GM23338 (cell line): ENCODE measurements around the gene TIPIN. TPM values are rescaled to one million over a fixed set of nuclear protein-coding genes. Genes with fewer than 3 reads are reported as not detected.
A peak's percentile ranks its signal among the peaks of the same experiment; 100 is the strongest.

ENCODE experiments used
- ATAC-seq: fragments of 200-7000 bp; cut with Tn5 transposase; 3 replicates; pipeline ENCODE4 v1.9.1; 2020
- DNase-seq: peaks from one replicate; pipeline ENCODE4 v3.0.0-alpha.2; 2015; ENCODE audit warnings: low spot score
- H2AFZ ChIP-seq: fragments of 200-600 bp; sonication (generic); 2 replicates; pipeline ENCODE4 v1.8.0; 2016; ENCODE audit warnings: antibody characterized with exemption, mild to moderate bottlenecking, moderate library complexity
- H3F3A ChIP-seq: fragments of 200-600 bp; sonication (generic); replicated peaks from 2 replicates; pipeline ENCODE4 v1.8.0; 2017; ENCODE audit warnings: antibody characterized with exemption, mixed run types, low read depth
- H3K27ac ChIP-seq: fragments of 200-600 bp; sonication (generic); 2 replicates; pipeline ENCODE4 v1.6.1; 2016; ENCODE audit warnings: low read depth
- H3K27me3 ChIP-seq: fragments of 200-600 bp; sonication (generic); 2 replicates; pipeline ENCODE4 v1.8.0; 2016; ENCODE audit warnings: mild to moderate bottlenecking, mixed run types, moderate library complexity; ENCODE audit not compliant: insufficient read depth
- H3K36me3 ChIP-seq: fragments of 200-600 bp; sonication (generic); 2 replicates; pipeline ENCODE4 v1.8.0; 2016; ENCODE audit warnings: mild to moderate bottlenecking; ENCODE audit not compliant: insufficient read depth
- H3K4me1 ChIP-seq: fragments of 200-600 bp; sonication (generic); 2 replicates; pipeline ENCODE4 v1.8.0; 2016; ENCODE audit warnings: mild to moderate bottlenecking, moderate library complexity; ENCODE audit not compliant: insufficient read depth
- H3K4me2 ChIP-seq: fragments of 200-600 bp; sonication (generic); 2 replicates; pipeline ENCODE4 v1.7.1; 2017; ENCODE audit warnings: mixed run types
- H3K4me3 ChIP-seq: fragments of 200-600 bp; sonication (generic); 2 replicates; pipeline ENCODE4 v1.6.1; 2016; ENCODE audit warnings: mixed run types
- H3K79me2 ChIP-seq: fragments of 200-600 bp; sonication (generic); replicated peaks from 2 replicates; pipeline ENCODE4 v1.8.0; 2017; ENCODE audit warnings: mild to moderate bottlenecking; ENCODE audit not compliant: insufficient read depth
- H3K9me2 ChIP-seq: fragments of 200-600 bp; sonication (generic); 2 replicates; pipeline ENCODE4 v1.8.0; 2017; ENCODE audit not compliant: insufficient read depth
- H4K20me1 ChIP-seq: fragments of 200-600 bp; sonication (generic); replicated peaks from 2 replicates; pipeline ENCODE4 v1.8.0; 2017; ENCODE audit warnings: mild to moderate bottlenecking; ENCODE audit not compliant: insufficient read depth
- H3K27ac Mint-ChIP-seq: 2 replicates; pipeline ENCODE4 v1.8.0; 2020; ENCODE audit warnings: inconsistent platforms, mild to moderate bottlenecking, moderate library complexity, mixed read lengths
- H3K27me3 Mint-ChIP-seq: 3 replicates; pipeline ENCODE4 v1.8.0; 2022; ENCODE audit warnings: low read depth, mild to moderate bottlenecking, moderate library complexity, mixed read lengths, inconsistent platforms; ENCODE audit not compliant: insufficient read depth, poor library complexity
- H3K36me3 Mint-ChIP-seq: 3 replicates; pipeline ENCODE4 v1.8.0; 2021; ENCODE audit warnings: low read depth, mild to moderate bottlenecking, inconsistent platforms, moderate library complexity, mixed read lengths
- H3K4me1 Mint-ChIP-seq: 3 replicates; pipeline ENCODE4 v1.8.0; 2020; ENCODE audit warnings: mild to moderate bottlenecking, inconsistent platforms, mixed read lengths
- H3K4me3 Mint-ChIP-seq: 3 replicates; pipeline ENCODE4 v1.8.0; 2021; ENCODE audit warnings: moderate library complexity, mild to moderate bottlenecking, inconsistent platforms, mixed read lengths
- H3K9me3 Mint-ChIP-seq: 3 replicates; pipeline ENCODE4 v1.8.0; 2020; ENCODE audit warnings: moderate library complexity, mild to moderate bottlenecking, inconsistent platforms, mixed read lengths
- EZH2 ChIP-seq: fragments of 200-600 bp; sonication (generic); IDR thresholded peaks from one replicate; pipeline ENCODE4 v1.8.0; 2017; ENCODE audit warnings: antibody characterized with exemption, mild to moderate bottlenecking, low read depth; ENCODE audit not compliant: unreplicated experiment
- EZH2phosphoT487 ChIP-seq: fragments of 200-600 bp; sonication (generic); IDR thresholded peaks from one replicate; pipeline ENCODE4 v1.8.1; 2018; ENCODE audit warnings: antibody characterized with exemption; ENCODE audit not compliant: unreplicated experiment
- JUNB ChIP-seq: IDR thresholded peaks from one replicate; pipeline ENCODE4 v1.6.1; 2016; ENCODE audit warnings: antibody characterized with exemption; ENCODE audit not compliant: unreplicated experiment
- NANOG ChIP-seq: IDR thresholded peaks from 2 replicates; pipeline ENCODE4 v1.6.1; 2016; ENCODE audit warnings: antibody characterized with exemption, borderline replicate concordance
- POLR2AphosphoS5 ChIP-seq: IDR thresholded peaks from 2 replicates; pipeline ENCODE4 v1.6.1; 2016; ENCODE audit warnings: antibody characterized with exemption, low read depth
- STAT1 ChIP-seq: IDR thresholded peaks from one replicate; pipeline ENCODE4 v1.6.1; 2016; ENCODE audit warnings: antibody characterized with exemption; ENCODE audit not compliant: unreplicated experiment
- ZNF114 ChIP-seq: fragments of 250-450 bp; sonication (Bioruptor Pico); IDR thresholded peaks from 2 replicates; pipeline ENCODE4 v1.5.0; 2020; ENCODE audit warnings: mild to moderate bottlenecking, moderate library complexity
- ZNF331 ChIP-seq: fragments of 250-450 bp; sonication (Bioruptor Pico); IDR thresholded peaks from 2 replicates; pipeline ENCODE4 v1.5.0; 2020; ENCODE audit warnings: low read depth, mild to moderate bottlenecking, moderate library complexity
- polyA plus RNA-seq: library from polyadenylated mRNA; unstranded; fragments of >200 nt; fragmentation: Nextera tagmentation; extraction: Ambion mirVana; gene quantifications from 2 replicates; pipeline ENCODE4 v1.2.1, GENCODE V29; 2016
- total RNA-seq: library from RNA; depleted of rRNA; stranded (reverse); fragments of >200 nt; shearing (Covaris generic); gene quantifications from 2 replicates; pipeline ENCODE4 v1.2.3, GENCODE V29; 2014
- TF ChIP-seq, protein P1 (sequence below): fragments of 250-450 bp; sonication (Bioruptor Pico); IDR thresholded peaks from 2 replicates; pipeline ENCODE4 v1.5.0; 2020; ENCODE audit warnings: mild to moderate bottlenecking, moderate library complexity

The TIPIN gene
- total and polyA plus RNA-seq, 2 experiments from 2014 or later, result 25.3 to 39.1 TPM

DNA sequence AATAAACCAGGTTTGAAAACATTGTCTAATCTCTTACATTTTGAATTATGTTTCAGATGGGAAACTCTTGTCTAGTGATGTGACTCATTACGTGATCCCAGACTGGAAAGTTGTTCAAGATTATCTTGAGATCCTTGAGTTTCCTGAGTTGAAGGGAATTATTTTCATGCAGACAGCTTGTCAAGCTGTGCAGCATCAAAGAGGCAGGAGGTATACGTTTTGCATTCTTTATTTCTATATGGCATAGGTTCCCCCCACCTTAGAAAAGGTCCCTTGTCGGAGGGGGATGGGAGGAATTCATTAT lies 61.6 kb downstream of the TIPIN start (continued):
- TF ChIP-seq, protein P1, sequence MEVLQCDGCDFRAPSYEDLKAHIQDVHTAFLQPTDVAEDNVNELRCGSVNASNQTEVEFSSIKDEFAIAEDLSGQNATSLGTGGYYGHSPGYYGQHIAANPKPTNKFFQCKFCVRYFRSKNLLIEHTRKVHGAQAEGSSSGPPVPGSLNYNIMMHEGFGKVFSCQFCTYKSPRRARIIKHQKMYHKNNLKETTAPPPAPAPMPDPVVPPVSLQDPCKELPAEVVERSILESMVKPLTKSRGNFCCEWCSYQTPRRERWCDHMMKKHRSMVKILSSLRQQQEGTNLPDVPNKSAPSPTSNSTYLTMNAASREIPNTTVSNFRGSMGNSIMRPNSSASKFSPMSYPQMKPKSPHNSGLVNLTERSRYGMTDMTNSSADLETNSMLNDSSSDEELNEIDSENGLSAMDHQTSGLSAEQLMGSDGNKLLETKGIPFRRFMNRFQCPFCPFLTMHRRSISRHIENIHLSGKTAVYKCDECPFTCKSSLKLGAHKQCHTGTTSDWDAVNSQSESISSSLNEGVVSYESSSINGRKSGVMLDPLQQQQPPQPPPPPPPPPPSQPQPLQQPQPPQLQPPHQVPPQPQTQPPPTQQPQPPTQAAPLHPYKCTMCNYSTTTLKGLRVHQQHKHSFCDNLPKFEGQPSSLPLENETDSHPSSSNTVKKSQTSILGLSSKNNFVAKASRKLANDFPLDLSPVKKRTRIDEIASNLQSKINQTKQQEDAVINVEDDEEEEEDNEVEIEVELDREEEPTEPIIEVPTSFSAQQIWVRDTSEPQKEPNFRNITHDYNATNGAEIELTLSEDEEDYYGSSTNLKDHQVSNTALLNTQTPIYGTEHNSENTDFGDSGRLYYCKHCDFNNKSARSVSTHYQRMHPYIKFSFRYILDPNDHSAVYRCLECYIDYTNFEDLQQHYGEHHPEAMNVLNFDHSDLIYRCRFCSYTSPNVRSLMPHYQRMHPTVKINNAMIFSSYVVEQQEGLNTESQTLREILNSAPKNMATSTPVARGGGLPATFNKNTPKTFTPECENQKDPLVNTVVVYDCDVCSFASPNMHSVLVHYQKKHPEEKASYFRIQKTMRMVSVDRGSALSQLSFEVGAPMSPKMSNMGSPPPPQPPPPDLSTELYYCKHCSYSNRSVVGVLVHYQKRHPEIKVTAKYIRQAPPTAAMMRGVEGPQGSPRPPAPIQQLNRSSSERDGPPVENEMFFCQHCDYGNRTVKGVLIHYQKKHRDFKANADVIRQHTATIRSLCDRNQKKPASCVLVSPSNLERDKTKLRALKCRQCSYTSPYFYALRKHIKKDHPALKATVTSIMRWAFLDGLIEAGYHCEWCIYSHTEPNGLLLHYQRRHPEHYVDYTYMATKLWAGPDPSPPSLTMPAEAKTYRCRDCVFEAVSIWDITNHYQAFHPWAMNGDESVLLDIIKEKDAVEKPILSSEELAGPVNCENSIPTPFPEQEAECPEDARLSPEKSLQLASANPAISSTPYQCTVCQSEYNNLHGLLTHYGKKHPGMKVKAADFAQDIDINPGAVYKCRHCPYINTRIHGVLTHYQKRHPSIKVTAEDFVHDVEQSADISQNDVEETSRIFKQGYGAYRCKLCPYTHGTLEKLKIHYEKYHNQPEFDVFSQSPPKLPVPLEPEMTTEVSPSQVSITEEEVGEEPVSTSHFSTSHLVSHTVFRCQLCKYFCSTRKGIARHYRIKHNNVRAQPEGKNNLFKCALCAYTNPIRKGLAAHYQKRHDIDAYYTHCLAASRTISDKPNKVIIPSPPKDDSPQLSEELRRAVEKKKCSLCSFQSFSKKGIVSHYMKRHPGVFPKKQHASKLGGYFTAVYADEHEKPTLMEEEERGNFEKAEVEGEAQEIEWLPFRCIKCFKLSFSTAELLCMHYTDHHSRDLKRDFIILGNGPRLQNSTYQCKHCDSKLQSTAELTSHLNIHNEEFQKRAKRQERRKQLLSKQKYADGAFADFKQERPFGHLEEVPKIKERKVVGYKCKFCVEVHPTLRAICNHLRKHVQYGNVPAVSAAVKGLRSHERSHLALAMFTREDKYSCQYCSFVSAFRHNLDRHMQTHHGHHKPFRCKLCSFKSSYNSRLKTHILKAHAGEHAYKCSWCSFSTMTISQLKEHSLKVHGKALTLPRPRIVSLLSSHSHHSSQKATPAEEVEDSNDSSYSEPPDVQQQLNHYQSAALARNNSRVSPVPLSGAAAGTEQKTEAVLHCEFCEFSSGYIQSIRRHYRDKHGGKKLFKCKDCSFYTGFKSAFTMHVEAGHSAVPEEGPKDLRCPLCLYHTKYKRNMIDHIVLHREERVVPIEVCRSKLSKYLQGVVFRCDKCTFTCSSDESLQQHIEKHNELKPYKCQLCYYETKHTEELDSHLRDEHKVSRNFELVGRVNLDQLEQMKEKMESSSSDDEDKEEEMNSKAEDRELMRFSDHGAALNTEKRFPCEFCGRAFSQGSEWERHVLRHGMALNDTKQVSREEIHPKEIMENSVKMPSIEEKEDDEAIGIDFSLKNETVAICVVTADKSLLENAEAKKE, result no peak

DNA sequence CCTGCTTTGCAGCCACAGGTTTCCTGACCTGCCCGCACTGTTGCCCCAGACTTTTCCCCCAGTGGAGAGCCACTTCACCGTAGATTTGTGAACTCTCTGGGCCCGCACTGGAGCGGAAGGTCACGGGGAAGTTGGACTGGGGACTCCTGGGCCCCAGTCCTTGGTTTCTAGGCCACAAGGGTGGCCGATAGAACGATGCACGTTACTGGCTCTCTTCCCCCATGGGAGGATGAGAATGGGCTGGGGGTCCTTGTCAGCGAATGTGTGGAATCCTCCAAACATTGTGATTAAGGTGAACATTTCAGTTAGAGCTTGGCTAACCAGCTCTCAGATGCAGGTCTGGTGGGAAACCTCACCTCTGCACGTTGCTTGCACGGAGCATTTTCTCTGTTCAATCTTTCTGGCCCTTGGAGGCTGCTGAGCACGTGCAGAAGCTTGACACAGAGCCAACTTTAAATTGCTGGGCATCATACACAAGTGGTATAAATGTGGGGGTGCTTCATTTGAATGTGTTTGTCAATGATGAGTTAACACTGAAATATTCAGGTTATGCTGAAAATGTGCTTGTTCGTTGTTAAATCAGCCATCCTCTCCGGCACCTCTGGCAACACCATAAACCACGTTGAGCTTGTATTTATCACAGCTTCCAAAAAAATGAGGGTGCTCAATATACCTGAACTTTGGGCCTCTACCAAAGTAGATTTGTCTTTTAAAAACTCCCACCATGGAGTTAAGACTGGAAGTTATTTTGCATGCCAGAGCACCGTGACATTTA lies 62.1 kb downstream of the TIPIN start:
- Histone ChIP-seq H3K4me1 (peaks cover 30% of the 10 kb centered on the region), H3K9me2 (no peaks in the 10 kb centered on the region), H3K27me3 (no peaks in the 10 kb centered on the region), H2AFZ (peak overlapping the region; percentile 95), H3K27ac (peak overlapping the region; percentile 73), H3K4me3 (peak overlapping the region; percentile 80), H3K36me3 (no peaks in the 10 kb centered on the region), H3K79me2 (peaks cover 9% of the 10 kb centered on the region; the same call in 1 of the 2 replicates), H3F3A (no peaks in the 10 kb centered on the region; the same call in 1 of the 2 replicates), H3K4me2 (peak overlapping the region; percentile 97), H4K20me1 (no peaks in the 10 kb centered on the region)
- peak overlapping the region; percentile 83 for H3K4me3 Mint-ChIP-seq
- ATAC-seq (peak; percentile 39; the same call in 2 of the 3 replicates), DNase-seq (peak; percentile 32)
- H3K36me3 Mint-ChIP-seq, result peaks cover 6% of the 10 kb centered on the region; the same call in 2 of the 3 replicates
- H3K4me1 Mint-ChIP-seq, result peaks cover 40% of the 10 kb centered on the region
- H3K27ac Mint-ChIP-seq, result peak overlapping the region; percentile 82; the same call in 1 of the 2 replicates
- H3K9me3 Mint-ChIP-seq, result no peaks in the 10 kb centered on the region
- TF ChIP-seq POLR2AphosphoS5, result no peak
- TF ChIP-seq JUNB, result no peak
- no peak for TF ChIP-seq EZH2
- no peak for TF ChIP-seq ZNF331
- TF ChIP-seq NANOG, result no peak
- TF ChIP-seq EZH2phosphoT487, result no peak
- TF ChIP-seq, protein P1, result no peak
- no peak for TF ChIP-seq STAT1
- no peak for TF ChIP-seq ZNF114 (CRISPR knock-in tag)
- peaks cover 7% of the 10 kb centered on the region for H3K27me3 Mint-ChIP-seq
